Thyroid gland (tissue), 4 donors: Measurements from ENCODE around the gene RGS11. TPM values are rescaled to one million over a fixed set of nuclear protein-coding genes. Genes with fewer than 3 reads are reported as not detected.

Source experiments
- DNase-seq, 2 donors: peaks; one replicate each; pipeline ENCODE4 v3.0.0-alpha.2; 2019
- H3K27ac ChIP-seq, 3 donors: fragments of 200-600 bp; sonication (generic); 1 replicate in 2 of 3; 2 replicates in 1 of 3; pipeline ENCODE4 v1.5.1; 2016 to 2019; ENCODE audit warnings: mild to moderate bottlenecking in 1 of 3, moderate library complexity in 1 of 3
- H3K27me3 ChIP-seq: fragments of 200-600 bp; sonication (generic); one replicate; pipeline ENCODE4 v1.5.1; 2019
- H3K36me3 ChIP-seq, 2 donors: fragments of 200-600 bp; sonication (generic); one replicate each; pipeline ENCODE4 v1.5.1; 2016 to 2019
- H3K4me1 ChIP-seq, 2 donors: fragments of 200-600 bp; sonication (generic); one replicate each; pipeline ENCODE4 v1.5.1; 2017 to 2019
- H3K4me3 ChIP-seq, 3 donors: fragments of 200-600 bp; sonication (generic); replicated peaks in 1 of 3; 1 replicate in 2 of 3; 2 replicates in 1 of 3; pipeline ENCODE4 v1.5.1; 2016; ENCODE audit warnings: mild to moderate bottlenecking in 1 of 3
- H3K9me3 ChIP-seq: fragments of 200-600 bp; sonication (generic); one replicate; pipeline ENCODE4 v1.5.1; 2017
- POLR2A ChIP-seq, 2 donors: fragments of 450-650 bp; IDR thresholded peaks; one replicate each; pipeline ENCODE4 v1.6.1; 2017; ENCODE audit warnings: antibody characterized with exemption in 2 of 2, mild to moderate bottlenecking in 2 of 2, moderate library complexity in 1 of 2
- WGBS, 2 donors: methylation state at CpG; one replicate each; pipeline ENCODE4 v1.1.5; 2017; 5-methylcytosine and 5-hydroxymethylcytosine counted together
- intact Hi-C: fragments of 100-400 bp; cut with DNase I; formaldehyde crosslinking; loops from one replicate; pipeline ENCODE4 v1.15.1; 2023
- total RNA-seq, 4 donors: library from RNA; depleted of rRNA; stranded (reverse); fragments of >200 nt; gene quantifications; one replicate each; pipeline ENCODE4 v1.2.3, GENCODE V29; 2016
- TF ChIP-seq, protein P1 (sequence below), 6 experiments: fragments of 200-600 bp in 3 of 6; fragments of 450-650 bp in 3 of 6; sonication (generic) in 3 of 6; IDR thresholded peaks; one replicate each; pipeline ENCODE4 v1.5.1; 2016 to 2019; ENCODE audit warnings: antibody characterized with exemption in 6 of 6, mild to moderate bottlenecking in 2 of 6, inconsistent platforms in 1 of 6, moderate library complexity in 1 of 6

The RGS11 gene
- total RNA-seq, 4 donors from 2014 or later = 0.73 to 5.9 (median 3.0) TPM

DNA sequence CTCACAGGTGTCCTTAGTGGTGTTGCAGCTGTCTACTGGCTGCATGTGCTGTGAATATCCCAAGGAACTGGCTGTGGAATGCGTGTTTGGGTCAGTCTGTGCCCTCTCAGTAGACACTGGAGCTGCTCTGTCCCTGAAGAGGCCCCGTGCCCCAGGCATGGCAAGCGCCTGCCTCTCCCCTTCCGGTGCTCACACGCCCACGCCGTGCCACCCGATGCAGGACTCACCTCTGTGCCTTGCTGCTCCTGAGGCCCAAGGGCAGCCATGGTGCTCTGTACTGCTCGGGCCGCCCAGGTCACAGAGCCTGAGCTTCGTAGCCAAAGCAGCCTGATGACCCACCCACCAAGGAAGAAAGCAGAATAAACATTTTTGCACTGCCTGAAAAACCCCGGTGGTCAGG lies 10.0 kb downstream of the RGS11 start:
- Histone ChIP-seq H3K36me3 (peaks cover 34 to 41% of the 10 kb centered on the region in 2 donors), H3K4me1 (peaks cover 8 to 10% of the 10 kb centered on the region in 2 donors), H3K4me3 (no peak overlapping the region), H3K27me3 (no peaks in the 10 kb centered on the region), H3K9me3 (no peaks in the 10 kb centered on the region), H3K27ac (no peak overlapping the region)
- intact Hi-C loops = no loop called here
- 78 to 84% methylated on average over 6 to 12 of the region's 12 CpGs for WGBS, 2 donors
- TF ChIP-seq POLR2A (IDR thresholded peaks at IDR 0.05) = no peak
- TF ChIP-seq, protein P1, sequence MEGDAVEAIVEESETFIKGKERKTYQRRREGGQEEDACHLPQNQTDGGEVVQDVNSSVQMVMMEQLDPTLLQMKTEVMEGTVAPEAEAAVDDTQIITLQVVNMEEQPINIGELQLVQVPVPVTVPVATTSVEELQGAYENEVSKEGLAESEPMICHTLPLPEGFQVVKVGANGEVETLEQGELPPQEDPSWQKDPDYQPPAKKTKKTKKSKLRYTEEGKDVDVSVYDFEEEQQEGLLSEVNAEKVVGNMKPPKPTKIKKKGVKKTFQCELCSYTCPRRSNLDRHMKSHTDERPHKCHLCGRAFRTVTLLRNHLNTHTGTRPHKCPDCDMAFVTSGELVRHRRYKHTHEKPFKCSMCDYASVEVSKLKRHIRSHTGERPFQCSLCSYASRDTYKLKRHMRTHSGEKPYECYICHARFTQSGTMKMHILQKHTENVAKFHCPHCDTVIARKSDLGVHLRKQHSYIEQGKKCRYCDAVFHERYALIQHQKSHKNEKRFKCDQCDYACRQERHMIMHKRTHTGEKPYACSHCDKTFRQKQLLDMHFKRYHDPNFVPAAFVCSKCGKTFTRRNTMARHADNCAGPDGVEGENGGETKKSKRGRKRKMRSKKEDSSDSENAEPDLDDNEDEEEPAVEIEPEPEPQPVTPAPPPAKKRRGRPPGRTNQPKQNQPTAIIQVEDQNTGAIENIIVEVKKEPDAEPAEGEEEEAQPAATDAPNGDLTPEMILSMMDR (IDR thresholded peaks at IDR 0.05) = no peak
- DNase-seq = no peak

DNA sequence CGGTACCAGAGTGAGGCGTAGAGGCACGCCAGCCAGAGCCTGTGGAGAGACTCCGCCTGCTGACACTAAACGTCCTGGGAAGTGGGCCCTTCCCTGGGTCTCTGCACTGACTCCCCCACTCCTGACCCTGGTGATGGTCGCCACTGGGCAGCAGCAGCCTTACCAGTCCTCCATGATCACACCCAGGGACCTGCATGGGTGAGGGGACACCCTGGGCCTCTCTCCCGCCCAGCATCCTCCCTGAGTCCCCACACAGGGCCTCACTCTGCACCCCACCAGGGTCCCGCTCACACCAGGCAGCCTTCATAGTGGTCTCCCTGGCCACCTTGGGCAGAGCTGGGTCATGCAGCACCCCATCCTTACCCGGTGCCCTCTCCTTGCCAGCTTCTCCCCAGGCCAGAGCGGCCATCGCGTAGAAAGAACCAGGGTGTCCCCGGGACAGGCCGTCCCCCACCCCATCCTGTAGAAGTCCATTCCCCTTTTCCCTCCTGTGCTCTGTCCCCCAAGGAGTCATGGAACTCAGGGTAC lies 10.7 kb downstream of the RGS11 start:
- Histone ChIP-seq H3K36me3 (peaks cover 39 to 44% of the 10 kb centered on the region in 2 donors), H3K4me1 (peaks cover 8 to 10% of the 10 kb centered on the region in 2 donors), H3K4me3 (no peak overlapping the region), H3K27me3 (no peaks in the 10 kb centered on the region), H3K9me3 (no peaks in the 10 kb centered on the region), H3K27ac (no peak overlapping the region)
- no peak for DNase-seq
- TF ChIP-seq, protein P1 (IDR thresholded peaks at IDR 0.05) = no peak
- 91 to 97% methylated on average over 12 to 13 of the region's 14 CpGs for WGBS, 2 donors
- intact Hi-C loops = no loop called here

DNA sequence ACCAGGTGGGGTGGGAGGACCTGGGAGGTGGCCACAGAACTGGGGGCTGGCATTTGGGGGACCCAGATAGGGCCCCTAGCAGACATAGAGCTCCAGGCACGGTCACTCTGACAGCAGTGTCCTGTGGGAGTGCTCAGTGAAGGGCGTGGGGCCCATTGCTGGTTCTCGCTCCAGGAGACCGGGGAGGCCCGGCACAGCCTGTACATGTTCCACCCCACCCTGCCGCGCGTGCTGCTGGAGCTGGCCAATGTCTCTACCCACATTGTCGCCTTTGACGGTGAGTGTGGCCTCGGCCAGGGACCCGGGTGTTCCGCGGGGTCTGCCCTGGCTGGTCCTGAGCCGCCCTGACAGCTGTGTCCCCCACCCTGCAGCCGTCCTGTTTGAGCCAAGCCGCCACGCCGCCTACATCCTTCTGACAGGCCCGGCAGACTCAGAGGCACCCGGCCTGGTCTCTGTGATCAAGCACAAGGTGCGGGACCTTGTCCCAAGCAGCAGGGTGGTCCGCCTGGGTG lies 11.2 kb downstream of the RGS11 start:
- H3K4me1 ChIP-seq = peaks cover 8 to 10% of the 10 kb centered on the region in 2 donors
- peaks cover 45 to 50% of the 10 kb centered on the region in 2 donors for H3K36me3 ChIP-seq
- H3K27me3 ChIP-seq = no peaks in the 10 kb centered on the region
- H3K9me3 ChIP-seq = no peaks in the 10 kb centered on the region
- H3K4me3 ChIP-seq = no peak overlapping the region
- intact Hi-C loops = no loop called here
- WGBS, 2 donors = 88 to 96% methylated on average over 4 to 14 of the region's 23 CpGs
- no peak overlapping the region for H3K27ac ChIP-seq
- DNase-seq = no peak
- TF ChIP-seq, protein P1 (IDR thresholded peaks at IDR 0.05) = no peak
- TF ChIP-seq POLR2A (IDR thresholded peaks at IDR 0.05) = no peak

DNA sequence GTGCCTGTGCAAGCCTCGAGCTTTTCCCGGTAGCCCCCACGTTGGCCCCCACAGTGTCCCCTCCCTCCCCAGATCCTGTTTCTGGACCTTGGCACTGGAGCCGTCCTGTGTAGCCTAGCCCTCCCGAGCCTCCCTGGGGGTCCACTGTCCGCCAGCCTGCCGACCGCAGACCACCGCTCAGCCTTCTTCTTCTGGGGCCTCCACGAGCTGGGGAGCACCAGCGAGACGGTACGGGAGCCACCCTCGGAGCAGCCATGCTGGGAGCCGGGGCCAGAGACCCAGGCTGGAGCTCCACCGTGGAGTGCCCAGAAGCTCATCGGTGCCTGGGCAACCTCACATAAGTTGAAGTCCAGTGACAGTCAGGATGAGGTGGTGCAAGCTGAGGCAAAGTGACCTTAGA lies 11.8 kb downstream of the RGS11 start:
- peaks cover 50 to 51% of the 10 kb centered on the region in 2 donors for H3K36me3 ChIP-seq
- intact Hi-C loops = no loop called here
- H3K4me1 ChIP-seq = peaks cover 8 to 10% of the 10 kb centered on the region in 2 donors
- no peak overlapping the region for H3K4me3 ChIP-seq
- DNase-seq = no peak
- H3K9me3 ChIP-seq = no peaks in the 10 kb centered on the region
- H3K27ac ChIP-seq = no peak overlapping the region
- H3K27me3 ChIP-seq = no peaks in the 10 kb centered on the region
- WGBS, 2 donors = 96 to 100% methylated on average over 1 to 10 of the region's 17 CpGs
- no peak for TF ChIP-seq POLR2A (IDR thresholded peaks at IDR 0.05)
- TF ChIP-seq, protein P1 (IDR thresholded peaks at IDR 0.05) = no peak

DNA sequence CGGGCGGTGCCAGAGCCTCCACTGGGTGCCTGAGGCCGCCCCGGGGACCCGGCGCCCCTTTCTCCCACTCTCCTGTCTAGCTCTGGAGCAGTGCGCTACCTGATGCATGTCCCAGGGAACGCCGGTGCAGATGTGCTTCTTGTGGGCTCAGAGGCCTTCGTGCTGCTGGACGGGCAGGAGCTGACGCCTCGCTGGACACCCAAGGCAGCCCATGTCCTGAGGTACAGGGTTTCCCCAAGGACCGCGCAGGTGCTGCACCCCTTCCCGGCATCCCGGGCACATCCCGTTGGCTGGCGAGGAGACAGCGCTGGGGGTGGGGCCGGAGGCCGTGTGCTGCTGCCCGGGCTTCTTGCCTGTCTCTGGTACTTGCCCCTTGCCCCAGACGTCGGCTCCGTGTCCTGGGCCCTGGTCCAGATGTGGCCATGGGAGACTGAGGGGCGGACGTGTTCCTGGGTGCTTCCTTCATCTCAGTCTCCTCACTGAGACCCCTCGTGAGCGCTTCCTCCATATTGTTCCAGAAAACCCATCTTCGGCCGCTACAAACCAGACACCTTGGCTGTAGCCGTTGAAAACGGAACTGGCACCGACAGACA lies 12.5 kb downstream of the RGS11 start:
- intact Hi-C loops = no loop called here
- Histone ChIP-seq H3K36me3 (peaks cover 50 to 51% of the 10 kb centered on the region in 2 donors), H3K9me3 (no peaks in the 10 kb centered on the region), H3K27me3 (no peaks in the 10 kb centered on the region), H3K27ac (no peak overlapping the region), H3K4me3 (no peak overlapping the region), H3K4me1 (peaks cover 8 to 10% of the 10 kb centered on the region in 2 donors)
- no peak for DNase-seq
- 91 to 97% methylated on average over 11 to 30 of the region's 35 CpGs for WGBS, 2 donors
- no peak for TF ChIP-seq POLR2A (IDR thresholded peaks at IDR 0.05)
- TF ChIP-seq, protein P1 (IDR thresholded peaks at IDR 0.05) = no peak
